ENCODE results near the gene SRSF5. TPM values are rescaled to one million over a fixed set of nuclear protein-coding genes. Genes with fewer than 3 reads are reported as not detected.

Gene SRSF5
- total RNA-seq, 2 experiments from 2014 or later: 1,437 to 1,479 TPM

- Mint-ChIP-seq H3K4me1 (ENCODE audit: low read depth) (peaks cover 6% of the 10 kb centered on the region), H3K36me3 (ENCODE audit: low read depth) (no peaks in the 10 kb centered on the region), H3K9me3 (no peaks in the 10 kb centered on the region), H3K4me3 (no peak overlapping the region), H3K27me3 (peaks cover 11% of the 10 kb centered on the region), H3K27ac (no peak overlapping the region)
- Histone ChIP-seq H3K36me3 (ENCODE audit: insufficient read depth, low read length) (no peaks in the 10 kb centered on the region), H3K27ac (ENCODE audit: low read depth in 1 of 2, low read length in 2 of 2) (no peak overlapping the region), H3K4me1 (ENCODE audit: insufficient read depth, low read length) (peaks cover 5% of the 10 kb centered on the region), H3K27me3 (ENCODE audit: control insufficient read depth in 1 of 2, insufficient read depth in 2 of 2, low read length in 2 of 2) (no peaks in the 10 kb centered on the region), H3K9me3 (ENCODE audit: control insufficient read depth in 1 of 2, insufficient read depth in 1 of 2, low read length in 2 of 2) (no peaks in the 10 kb centered on the region), H3K4me3 (ENCODE audit: low read length) (no peak overlapping the region)
- ChIA-PET CTCF (no interaction called here), POLR2A (no interaction called here)
- no peak for TF ChIP-seq CTCF (IDR thresholded peaks at IDR 0.05)
- intact Hi-C loops (cut with DNase I, micrococcal nuclease): loop anchor here in 1 of 2 experiments (10.0 kb wide), 1 partner anchor 900 kb away; no protein-coding TSS in a partner anchor
- ATAC-seq (ENCODE audit: poor library complexity): no peak
- no peak for DNase-seq
Observed at GRCh38 chr14:69814397-69814796, 47.5 kb downstream of the SRSF5 start.

- Mint-ChIP-seq H3K36me3 (ENCODE audit: low read depth) (no peaks in the 10 kb centered on the region), H3K4me3 (no peak overlapping the region), H3K27ac (no peak overlapping the region), H3K9me3 (no peaks in the 10 kb centered on the region), H3K4me1 (ENCODE audit: low read depth) (peaks cover 6% of the 10 kb centered on the region), H3K27me3 (peaks cover 11% of the 10 kb centered on the region)
- H3K36me3 ChIP-seq (ENCODE audit: insufficient read depth, low read length): no peaks in the 10 kb centered on the region
- TF ChIP-seq CTCF (IDR thresholded peaks at IDR 0.05): no peak
- no peaks in the 10 kb centered on the region for H3K27me3 ChIP-seq (ENCODE audit: control insufficient read depth in 1 of 2, insufficient read depth in 2 of 2, low read length in 2 of 2)
- H3K27ac ChIP-seq (ENCODE audit: low read depth in 1 of 2, low read length in 2 of 2): no peak overlapping the region
- H3K4me1 ChIP-seq (ENCODE audit: insufficient read depth, low read length): peaks cover 5% of the 10 kb centered on the region
- no peak for DNase-seq
- intact Hi-C loops (cut with DNase I, micrococcal nuclease): loop anchor here (5.0 to 10.0 kb wide), 3 partner anchors 899 to 1157 kb away; no protein-coding TSS in a partner anchor
- no peaks in the 10 kb centered on the region for H3K9me3 ChIP-seq (ENCODE audit: control insufficient read depth in 1 of 2, insufficient read depth in 1 of 2, low read length in 2 of 2)
- POLR2A ChIA-PET: no interaction called here
- no peak for ATAC-seq (ENCODE audit: poor library complexity)
- CTCF ChIA-PET: no interaction called here
- H3K4me3 ChIP-seq (ENCODE audit: low read length): no peak overlapping the region
Observed at GRCh38 chr14:69815556-69815955, 48.6 kb downstream of the SRSF5 start.

- H3K4me3 Mint-ChIP-seq: no peak overlapping the region
- H3K36me3 Mint-ChIP-seq (ENCODE audit: low read depth): no peaks in the 10 kb centered on the region
- ChIA-PET CTCF (no interaction called here), POLR2A (no interaction called here)
- DNase-seq: no peak
- H3K27ac ChIP-seq (ENCODE audit: low read depth in 1 of 2, low read length in 2 of 2): no peak overlapping the region
- H3K36me3 ChIP-seq (ENCODE audit: insufficient read depth, low read length): no peaks in the 10 kb centered on the region
- no peak for ATAC-seq (ENCODE audit: poor library complexity)
- no peaks in the 10 kb centered on the region for H3K9me3 ChIP-seq (ENCODE audit: control insufficient read depth in 1 of 2, insufficient read depth in 1 of 2, low read length in 2 of 2)
- no peak overlapping the region for H3K4me3 ChIP-seq (ENCODE audit: low read length)
- H3K27me3 ChIP-seq (ENCODE audit: control insufficient read depth in 1 of 2, insufficient read depth in 2 of 2, low read length in 2 of 2): no peaks in the 10 kb centered on the region
- no peaks in the 10 kb centered on the region for H3K9me3 Mint-ChIP-seq
- no peak for TF ChIP-seq CTCF (IDR thresholded peaks at IDR 0.05)
- peaks cover 6% of the 10 kb centered on the region for H3K4me1 Mint-ChIP-seq (ENCODE audit: low read depth)
- no peak overlapping the region for H3K27ac Mint-ChIP-seq
- peaks cover 5% of the 10 kb centered on the region for H3K4me1 ChIP-seq (ENCODE audit: insufficient read depth, low read length)
- intact Hi-C loops (cut with DNase I, micrococcal nuclease): loop anchor here (5.0 to 10.0 kb wide), 3 partner anchors 899 to 1156 kb away; no protein-coding TSS in a partner anchor
- peaks cover 11% of the 10 kb centered on the region for H3K27me3 Mint-ChIP-seq
Observed at GRCh38 chr14:69816216-69816615, 49.3 kb downstream of the SRSF5 start.
